SK-N-SH (cell line): Measurements from ENCODE around the gene CRB2. TPM values are rescaled to one million over a fixed set of nuclear protein-coding genes. Genes with fewer than 3 reads are reported as not detected.
"Not testable (repeated sequence)": the region's sequence is repeated elsewhere in the genome, so short reads cannot be mapped to it uniquely, and the experiment has no call there.

Experiments used
- CTCF ChIA-PET: fragments of 300-600, 350-600 bp; formaldehyde crosslinking; extraction: SDS; loops from one replicate; lab custom pipeline; 2021; lab: Yijun Ruan, JAX
- POLR2A ChIA-PET: fragments of 350-600 bp; sonication (Branson Sonifier 250); formaldehyde crosslinking; extraction: SDS; loops from one replicate; lab custom pipeline; 2020; ENCODE audit warnings: antibody characterized with exemption, inconsistent platforms; lab: Yijun Ruan, JAX
- DNase-seq: peaks from one replicate; pipeline ENCODE4 v3.0.0; 2012
- H2AFZ ChIP-seq: fragments of 200-600 bp; sonication (generic); 2 replicates; pipeline ENCODE4 v1.8.1; 2016; ENCODE audit warnings: antibody characterized with exemption, mild to moderate bottlenecking, low read depth
- H3F3A ChIP-seq: fragments of 200-600 bp; sonication (generic); replicated peaks from 2 replicates; pipeline ENCODE3; 2016; ENCODE audit warnings: antibody characterized with exemption, mild to moderate bottlenecking; ENCODE audit not compliant: insufficient read depth
- H3K27ac ChIP-seq, 2 experiments: fragments of 200-500 bp in 1 of 2; fragments of 200-600 bp in 1 of 2; sonication (Bioruptor generic) in 1 of 2; sonication (generic), shearing (Covaris generic) in 1 of 2; 2 replicates each; pipeline versions ENCODE4 v1.5.1 to v1.6.1; 2014 to 2016; ENCODE audit warnings: low read depth in 2 of 2, inconsistent platforms in 1 of 2, low read length in 1 of 2, mild to moderate bottlenecking in 1 of 2, mixed read lengths in 1 of 2
- H3K27me3 ChIP-seq: fragments of 200-600 bp; sonication (generic), shearing (Covaris generic); 2 replicates; pipeline ENCODE4 v1.6.1; 2016; ENCODE audit warnings: mixed run types; ENCODE audit not compliant: insufficient read depth
- H3K36me3 ChIP-seq, 2 experiments: fragments of 200-500 bp in 1 of 2; fragments of 200-600 bp in 1 of 2; sonication (Bioruptor generic) in 1 of 2; sonication (generic) in 1 of 2; replicated peaks in 1 of 2; 2 replicates each; pipeline versions ENCODE3 to v1.5.1; 2014 to 2016; ENCODE audit warnings: low read length in 1 of 2, mild to moderate bottlenecking in 1 of 2; ENCODE audit not compliant: insufficient read depth in 2 of 2, control insufficient read depth in 1 of 2
- H3K4me1 ChIP-seq, 2 experiments: fragments of 200-500 bp in 1 of 2; fragments of 200-600 bp in 1 of 2; sonication (Bioruptor generic) in 1 of 2; sonication (generic), shearing (Covaris generic) in 1 of 2; 2 replicates each; pipeline versions ENCODE4 v1.5.1 to v1.6.1; 2014 to 2016; ENCODE audit warnings: low read depth in 1 of 2, low read length in 1 of 2, mixed run types in 1 of 2; ENCODE audit not compliant: insufficient read depth in 2 of 2, control insufficient read depth in 1 of 2
- H3K4me2 ChIP-seq: fragments of 200-600 bp; sonication (generic), shearing (Covaris generic); 2 replicates; pipeline ENCODE4 v1.6.1; 2017; ENCODE audit warnings: mixed run types
- H3K4me3 ChIP-seq, 2 experiments: fragments of 200-500 bp in 1 of 2; fragments of 200-600 bp in 1 of 2; sonication (Bioruptor generic) in 1 of 2; sonication (generic), shearing (Covaris generic) in 1 of 2; 2 replicates each; pipeline versions ENCODE4 v1.5.1 to v1.8.1; 2014 to 2016; ENCODE audit warnings: low read depth in 2 of 2, inconsistent platforms in 1 of 2, low read length in 1 of 2, mild to moderate bottlenecking in 1 of 2, mixed read lengths in 1 of 2, moderate library complexity in 1 of 2
- H3K79me2 ChIP-seq: fragments of 200-600 bp; sonication (generic); 2 replicates; pipeline ENCODE4 v1.8.1; 2017; ENCODE audit warnings: mild to moderate bottlenecking; ENCODE audit not compliant: insufficient read depth
- H3K9ac ChIP-seq: fragments of 200-600 bp; sonication (generic); 2 replicates; pipeline ENCODE4 v1.6.1; 2017; ENCODE audit warnings: mixed run types
- H3K9me2 ChIP-seq: fragments of 200-600 bp; sonication (generic); 2 replicates; pipeline ENCODE4 v1.6.1; 2017; ENCODE audit warnings: mixed run types
- H3K9me3 ChIP-seq: fragments of 200-600 bp; sonication (generic); 2 replicates; pipeline ENCODE4 v1.6.1; 2017; ENCODE audit warnings: mixed run types, mild to moderate bottlenecking, moderate library complexity
- H4K20me1 ChIP-seq: fragments of 200-600 bp; sonication (generic); 2 replicates; pipeline ENCODE4 v1.6.1; 2017; ENCODE audit warnings: mild to moderate bottlenecking, mixed run types; ENCODE audit not compliant: insufficient read depth
- EP300 ChIP-seq, 2 experiments: IDR thresholded peaks; 2 replicates each; pipeline versions ENCODE4 v1.4.0 to v1.6.1; 2012; ENCODE audit warnings: borderline replicate concordance in 1 of 2, low read depth in 1 of 2, low read length in 1 of 2
- GATA2 ChIP-seq: sonication (generic); formaldehyde crosslinking; IDR thresholded peaks from 2 replicates; pipeline ENCODE4 v1.5.0; 2020; ENCODE audit warnings: mild to moderate bottlenecking, missing genetic modification reagents
- JUND ChIP-seq: IDR thresholded peaks from 2 replicates; pipeline ENCODE4 v1.4.0; 2012
- POLR2AphosphoS5 ChIP-seq: IDR thresholded peaks from 2 replicates; pipeline ENCODE4 v1.6.1; 2012; ENCODE audit warnings: low read depth, low read length
- RAD21 ChIP-seq: IDR thresholded peaks from 2 replicates; pipeline ENCODE4 v1.6.1; 2012; ENCODE audit warnings: mild to moderate bottlenecking, low read length
- RFX5 ChIP-seq: IDR thresholded peaks from 2 replicates; pipeline ENCODE4 v1.6.1; 2012; ENCODE audit warnings: mild to moderate bottlenecking, improper control_type of control experiment, low read length
- TAF1 ChIP-seq: IDR thresholded peaks from 2 replicates; pipeline ENCODE4 v1.6.1; 2012; ENCODE audit warnings: low read depth, mild to moderate bottlenecking, low read length, moderate library complexity, borderline replicate concordance
- YY1 ChIP-seq: IDR thresholded peaks from 2 replicates; pipeline ENCODE4 v1.4.0; 2012; ENCODE audit warnings: low read depth, mild to moderate bottlenecking
- WGBS: methylation state at CpG from one replicate; pipeline ENCODE4 v1.1.6; 2017; ENCODE audit warnings: low lambda C conversion rate; 5-methylcytosine and 5-hydroxymethylcytosine counted together
- polyA plus RNA-seq, 3 experiments: library from polyadenylated mRNA; depleted of rRNA; stranded (reverse); fragments of >200 nt; gene quantifications; 2 replicates each; pipeline ENCODE4 v1.2.3, GENCODE V29; 2012
- TF ChIP-seq, protein P1 (sequence below): IDR thresholded peaks from 2 replicates; pipeline ENCODE4 v1.4.0; 2012; ENCODE audit warnings: low read depth, borderline replicate concordance

The CRB2 gene
- polyA plus RNA-seq, 1 of the 3 experiments (the other 2 are of a cell fraction), result not detected

DNA sequence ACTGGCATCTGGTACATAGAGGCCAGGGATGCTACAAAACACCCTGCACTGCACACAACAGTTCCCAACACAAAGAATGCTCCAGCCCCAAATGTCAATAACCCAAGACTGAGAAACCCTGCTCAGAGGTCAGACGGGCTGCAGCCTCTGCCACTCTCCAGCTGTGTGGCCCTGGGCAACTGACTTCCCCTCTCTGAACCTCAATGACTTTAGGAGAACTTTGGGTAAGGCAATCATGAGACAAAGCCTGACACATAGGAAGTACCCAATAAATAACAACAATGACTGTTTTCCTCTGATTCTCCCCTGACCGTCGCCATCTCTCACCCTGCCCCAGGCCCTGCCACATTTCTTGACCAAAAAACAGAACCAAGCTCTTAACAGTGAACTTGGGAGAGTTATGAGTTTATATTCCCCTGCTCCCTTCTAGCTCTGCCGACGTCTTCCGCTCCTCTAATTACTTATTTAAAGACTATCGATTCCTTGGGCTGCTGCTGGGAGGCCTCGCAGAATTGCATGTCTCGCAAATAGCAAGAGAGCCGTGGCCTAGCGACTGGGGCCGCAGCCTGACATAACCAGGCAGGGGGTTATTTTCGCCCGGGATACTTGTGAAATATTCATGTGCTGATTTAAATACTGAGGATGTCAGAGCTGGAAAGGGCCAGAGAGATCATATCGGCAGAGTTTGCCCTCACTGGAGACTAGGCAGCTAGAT is 24.5 kb upstream of the CRB2 start:
- no peak overlapping the region for H3K4me3 ChIP-seq
- H3K4me1 ChIP-seq, result peaks cover 0 to 10% of the 10 kb centered on the region in 2 experiments; a peak in 1 of 4 replicates
- ChIA-PET POLR2A (no interaction called here), CTCF (interaction anchor here (4.0 kb wide), 1 partner anchor 18 kb away, joined by 17 read pairs; no protein-coding TSS in a partner anchor)
- no peak for DNase-seq
- no peaks in the 10 kb centered on the region for H3F3A ChIP-seq
- H4K20me1 ChIP-seq, result no peaks in the 10 kb centered on the region
- H3K9me2 ChIP-seq, result no peaks in the 10 kb centered on the region
- H2AFZ ChIP-seq, result no peak overlapping the region
- no peaks in the 10 kb centered on the region for H3K9me3 ChIP-seq
- TF ChIP-seq GATA2 (CRISPR knock-in tag) (no peak), RAD21 (no peak), EP300 (IDR thresholded peaks at IDR 0.05; ENCODE audit: borderline replicate concordance in 1 of 2, low read depth in 1 of 2, low read length in 1 of 2) (no peak), RFX5 (no peak), YY1 (no peak), TAF1 (no peak), POLR2AphosphoS5 (no peak), JUND (no peak)
- TF ChIP-seq, protein P1, sequence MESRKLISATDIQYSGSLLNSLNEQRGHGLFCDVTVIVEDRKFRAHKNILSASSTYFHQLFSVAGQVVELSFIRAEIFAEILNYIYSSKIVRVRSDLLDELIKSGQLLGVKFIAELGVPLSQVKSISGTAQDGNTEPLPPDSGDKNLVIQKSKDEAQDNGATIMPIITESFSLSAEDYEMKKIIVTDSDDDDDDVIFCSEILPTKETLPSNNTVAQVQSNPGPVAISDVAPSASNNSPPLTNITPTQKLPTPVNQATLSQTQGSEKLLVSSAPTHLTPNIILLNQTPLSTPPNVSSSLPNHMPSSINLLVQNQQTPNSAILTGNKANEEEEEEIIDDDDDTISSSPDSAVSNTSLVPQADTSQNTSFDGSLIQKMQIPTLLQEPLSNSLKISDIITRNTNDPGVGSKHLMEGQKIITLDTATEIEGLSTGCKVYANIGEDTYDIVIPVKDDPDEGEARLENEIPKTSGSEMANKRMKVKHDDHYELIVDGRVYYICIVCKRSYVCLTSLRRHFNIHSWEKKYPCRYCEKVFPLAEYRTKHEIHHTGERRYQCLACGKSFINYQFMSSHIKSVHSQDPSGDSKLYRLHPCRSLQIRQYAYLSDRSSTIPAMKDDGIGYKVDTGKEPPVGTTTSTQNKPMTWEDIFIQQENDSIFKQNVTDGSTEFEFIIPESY, result no peak
- H3K36me3 ChIP-seq, result no peaks in the 10 kb centered on the region
- H3K9ac ChIP-seq, result no peak overlapping the region
- WGBS, result 90% methylated on average over 15 of the region's 15 CpGs
- H3K79me2 ChIP-seq, result no peaks in the 10 kb centered on the region
- H3K4me2 ChIP-seq, result no peak overlapping the region
- H3K27ac ChIP-seq, result no peak overlapping the region
- H3K27me3 ChIP-seq, result no peaks in the 10 kb centered on the region

DNA sequence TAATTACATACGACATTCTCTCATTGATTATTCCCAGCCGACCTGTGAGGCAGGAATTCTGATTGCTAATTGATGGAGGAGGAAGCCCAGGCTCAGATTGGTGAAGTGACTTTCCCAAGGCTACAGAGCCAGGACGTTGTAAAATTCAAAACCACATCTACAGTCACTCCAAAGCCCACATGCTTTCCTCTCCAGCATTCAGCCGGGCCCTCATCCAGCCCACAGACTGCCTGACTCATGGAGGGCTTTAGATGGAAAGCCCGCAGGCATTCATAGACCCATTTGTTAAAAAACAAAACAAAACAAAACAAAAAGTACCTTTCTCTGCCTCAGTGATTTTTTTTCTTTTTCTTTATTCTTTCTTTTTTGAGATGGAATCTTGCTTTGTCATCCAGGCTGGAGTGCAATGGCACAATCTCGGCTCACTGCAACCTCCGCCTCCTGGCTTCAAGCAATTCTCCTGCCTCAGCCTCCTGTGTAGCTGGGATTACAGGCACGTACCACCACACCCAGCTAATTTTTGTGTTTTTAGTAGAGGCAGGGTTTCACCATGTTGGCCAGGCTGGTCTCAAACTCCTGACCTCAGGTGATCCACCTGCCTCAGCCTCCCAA is 22.8 kb upstream of the CRB2 start:
- H4K20me1 ChIP-seq, H3F3A ChIP-seq, H3K36me3 ChIP-seq, H3K79me2 ChIP-seq, DNase-seq, H3K4me3 ChIP-seq, H3K27ac ChIP-seq, H3K4me1 ChIP-seq, H3K27me3 ChIP-seq, POLR2A ChIA-PET, H3K9ac ChIP-seq, H2AFZ ChIP-seq, H3K4me2 ChIP-seq, H3K9me2 ChIP-seq, H3K9me3 ChIP-seq: not testable (repeated sequence)
- 70% methylated on average over 7 of the region's 8 CpGs for WGBS
- CTCF ChIA-PET, result interaction anchor here (1.4 to 4.0 kb wide), 2 partner anchors 16 to 52 kb away, joined by 3 to 17 read pairs; no protein-coding TSS in a partner anchor
